Middle frontal gyrus (tissue), 1 donor: ENCODE measurements around the gene CYSTM1.

ENCODE experiments used
- DNase-seq: peaks from one replicate; pipeline ENCODE4 v3.0.0-alpha.2; 2015; ENCODE audit warnings: low spot score; ENCODE audit errors: extremely low spot score

CYSTM1 gene

DNA sequence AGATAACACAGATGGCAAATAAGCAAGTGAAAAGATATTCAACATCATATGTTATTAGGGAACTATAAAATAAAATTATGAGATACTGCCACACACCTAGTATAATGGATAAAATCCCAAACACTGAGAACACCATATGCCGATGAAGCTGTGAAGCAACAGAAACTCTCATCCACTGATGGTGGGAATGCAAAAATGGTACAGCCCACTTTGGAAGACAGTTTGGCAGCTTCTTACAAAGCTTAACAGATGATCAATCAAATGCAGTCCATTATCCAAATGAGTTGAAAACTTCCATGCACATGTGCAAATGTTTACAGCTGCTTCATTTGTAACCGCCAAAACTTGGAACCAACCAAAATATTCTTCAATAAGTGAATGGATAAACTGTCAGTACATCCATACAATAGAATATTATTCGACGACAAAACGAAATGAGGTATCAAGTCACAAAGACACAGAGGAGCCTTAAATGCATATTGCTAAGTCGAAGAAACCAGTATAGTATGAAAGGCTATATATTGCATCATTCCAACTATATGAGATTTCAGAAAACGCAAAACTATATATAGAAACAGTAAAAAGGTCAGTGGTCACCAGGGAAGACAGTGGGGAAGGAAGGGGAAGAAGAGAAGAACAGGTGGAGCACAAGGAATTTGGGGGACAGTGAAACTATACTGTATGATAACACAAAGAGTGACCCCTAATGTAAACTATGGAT lies 113.0 kb downstream of the CYSTM1 start:
- no peak for DNase-seq

GRCh38 chr5:140292212-140293036 lies 117.4 kb downstream of the CYSTM1 start:
- no peak for DNase-seq
